SJCRH30 (cell line): ENCODE results near the gene CLTA. TPM values are rescaled to one million over a fixed set of nuclear protein-coding genes. Genes with fewer than 3 reads are reported as not detected.
A peak's percentile ranks its signal among the peaks of the same experiment; 100 is the strongest.
"Not testable (repeated sequence)": the region's sequence is repeated elsewhere in the genome, so short reads cannot be mapped to it uniquely, and the experiment has no call there.

ENCODE experiments used
- DNase-seq, 2 experiments: peaks; one replicate each; pipeline ENCODE4 v3.0.0-alpha.2; 2015 to 2020
- H3K27ac ChIP-seq: fragments of 250-450 bp; sonication (Bioruptor Pico); 2 replicates; pipeline ENCODE4 v1.5.1; 2020; ENCODE audit warnings: mild to moderate bottlenecking, moderate library complexity
- H3K27me3 ChIP-seq: fragments of 250-450 bp; sonication (Bioruptor Pico); 2 replicates; pipeline ENCODE4 v1.5.1; 2020; ENCODE audit warnings: mild to moderate bottlenecking, moderate library complexity
- H3K36me3 ChIP-seq: fragments of 250-450 bp; sonication (Bioruptor Pico); 2 replicates; pipeline ENCODE4 v1.5.1; 2020; ENCODE audit warnings: mild to moderate bottlenecking, moderate library complexity
- H3K4me1 ChIP-seq: fragments of 250-450 bp; sonication (Bioruptor Pico); 2 replicates; pipeline ENCODE4 v1.5.1; 2020; ENCODE audit warnings: mild to moderate bottlenecking, moderate library complexity
- H3K4me3 ChIP-seq: fragments of 250-450 bp; sonication (Bioruptor Pico); 2 replicates; pipeline ENCODE4 v1.5.1; 2020; ENCODE audit warnings: mild to moderate bottlenecking, moderate library complexity
- H3K9me3 ChIP-seq: fragments of 250-450 bp; sonication (Bioruptor Pico); replicated peaks from 2 replicates; pipeline ENCODE4 v1.5.1; 2020; ENCODE audit warnings: mild to moderate bottlenecking, moderate library complexity
- total RNA-seq: library from RNA; depleted of rRNA; stranded (reverse); fragments of >200 nt; shearing (Covaris generic); gene quantifications from 2 replicates; pipeline ENCODE4 v1.2.3, GENCODE V29; 2014

The CLTA gene
- total RNA-seq, 1 experiment from 2014 or later: 179 TPM

GRCh38 chr9:36151316-36152210 is 39.2 kb upstream of the CLTA start:
- no peaks in the 10 kb centered on the region for H3K9me3 ChIP-seq
- H3K36me3 ChIP-seq: peaks cover 2% of the 10 kb centered on the region
- H3K27me3 ChIP-seq: no peaks in the 10 kb centered on the region
- no peak overlapping the region for H3K4me3 ChIP-seq
- H3K4me1 ChIP-seq: peaks cover 24% of the 10 kb centered on the region
- no peak overlapping the region for H3K27ac ChIP-seq
- no peak for DNase-seq

- no peak overlapping the region for H3K27ac ChIP-seq
- H3K9me3 ChIP-seq: no peaks in the 10 kb centered on the region
- H3K4me3 ChIP-seq: no peak overlapping the region
- H3K4me1 ChIP-seq: peaks cover 24% of the 10 kb centered on the region
- peaks cover 5% of the 10 kb centered on the region for H3K36me3 ChIP-seq
- no peak for DNase-seq
- H3K27me3 ChIP-seq: no peaks in the 10 kb centered on the region
Observed at GRCh38 chr9:36152741-36153438, 37.8 kb upstream of the CLTA start.

- H3K27ac ChIP-seq: no peak overlapping the region
- H3K4me1 ChIP-seq: peaks cover 19% of the 10 kb centered on the region
- H3K36me3 ChIP-seq: peaks cover 5% of the 10 kb centered on the region
- H3K4me3 ChIP-seq: no peak overlapping the region
- no peak for DNase-seq
- no peaks in the 10 kb centered on the region for H3K9me3 ChIP-seq
- no peaks in the 10 kb centered on the region for H3K27me3 ChIP-seq
Observed at GRCh38 chr9:36153746-36154145, 37.0 kb upstream of the CLTA start.

- no peaks in the 10 kb centered on the region for H3K9me3 ChIP-seq
- H3K4me3 ChIP-seq: no peak overlapping the region
- no peak overlapping the region for H3K27ac ChIP-seq
- DNase-seq: no peak
- no peaks in the 10 kb centered on the region for H3K27me3 ChIP-seq
- H3K4me1 ChIP-seq: peaks cover 13% of the 10 kb centered on the region
- H3K36me3 ChIP-seq: peaks cover 5% of the 10 kb centered on the region
Observed at GRCh38 chr9:36154331-36154952, 36.3 kb upstream of the CLTA start.

- Histone ChIP-seq H3K27ac (no peak overlapping the region), H3K9me3 (no peaks in the 10 kb centered on the region), H3K4me1 (peaks cover 2% of the 10 kb centered on the region; the same call in 1 of the 2 replicates), H3K36me3 (peaks cover 5% of the 10 kb centered on the region), H3K4me3 (no peak overlapping the region), H3K27me3 (no peaks in the 10 kb centered on the region)
- DNase-seq: no peak
Observed at GRCh38 chr9:36156116-36156515, 34.6 kb upstream of the CLTA start.

DNA sequence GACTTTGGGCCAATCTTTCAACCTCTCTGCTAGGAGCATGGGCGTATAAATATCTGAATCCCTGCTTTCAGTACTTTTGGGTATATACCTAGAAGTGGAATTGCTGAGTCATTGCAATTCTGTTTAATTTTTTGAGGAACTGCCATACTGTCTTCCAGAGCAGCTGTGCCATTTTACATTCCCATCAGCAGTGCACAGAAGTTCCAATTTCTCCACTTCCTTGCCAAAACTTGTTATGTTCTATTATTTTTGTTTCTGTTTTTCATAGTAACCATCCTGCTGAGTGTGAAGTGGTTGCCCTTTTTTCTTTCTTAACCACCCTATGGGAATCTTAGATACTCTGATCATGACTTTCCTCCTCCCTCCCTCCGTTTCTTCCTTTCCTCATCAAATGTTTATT is 32.6 kb upstream of the CLTA start:
- no peak overlapping the region for H3K27ac ChIP-seq
- no peaks in the 10 kb centered on the region for H3K27me3 ChIP-seq
- H3K4me3 ChIP-seq: no peak overlapping the region
- no peak for DNase-seq
- H3K36me3 ChIP-seq: peaks cover 5% of the 10 kb centered on the region; the same call in 1 of the 2 replicates
- H3K4me1 ChIP-seq: peaks cover 15% of the 10 kb centered on the region
- no peaks in the 10 kb centered on the region for H3K9me3 ChIP-seq

- Histone ChIP-seq H3K4me1 (peaks cover 20% of the 10 kb centered on the region), H3K27me3 (no peaks in the 10 kb centered on the region), H3K27ac (no peak overlapping the region), H3K36me3 (peaks cover 5% of the 10 kb centered on the region; the same call in 1 of the 2 replicates), H3K4me3 (no peak overlapping the region), H3K9me3 (no peaks in the 10 kb centered on the region)
- DNase-seq: no peak
Observed at GRCh38 chr9:36158917-36159316, 31.8 kb upstream of the CLTA start.

DNA sequence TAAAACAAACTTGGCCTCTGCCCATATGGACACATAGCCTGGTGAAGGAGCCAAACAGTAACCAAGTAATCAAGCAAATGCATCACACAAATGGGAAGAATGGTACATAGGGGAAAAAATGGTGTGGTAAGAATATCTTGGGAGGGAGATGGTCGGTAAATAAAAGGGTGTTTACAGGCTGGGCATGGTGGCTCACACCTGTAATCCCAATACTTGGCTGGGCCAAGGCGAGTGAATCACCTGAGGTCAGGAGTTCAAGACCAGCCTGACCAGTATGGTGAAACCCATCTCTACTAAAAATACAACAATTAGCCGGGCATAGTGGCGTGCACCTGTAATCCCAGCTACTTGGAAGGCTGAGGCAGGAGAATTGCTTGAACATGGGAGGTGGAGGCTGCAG is 31.2 kb upstream of the CLTA start:
- peaks cover 26% of the 10 kb centered on the region for H3K4me1 ChIP-seq
- DNase-seq, H3K27me3 ChIP-seq, H3K4me3 ChIP-seq, H3K36me3 ChIP-seq, H3K9me3 ChIP-seq, H3K27ac ChIP-seq: not testable (repeated sequence)

GRCh38 chr9:36160126-36160525 is 30.6 kb upstream of the CLTA start:
- not testable (repeated sequence) for H3K27me3 ChIP-seq, DNase-seq, H3K9me3 ChIP-seq, H3K4me3 ChIP-seq, H3K36me3 ChIP-seq, H3K27ac ChIP-seq
- peaks cover 32% of the 10 kb centered on the region for H3K4me1 ChIP-seq

GRCh38 chr9:36161187-36161586 is 29.5 kb upstream of the CLTA start:
- no peaks in the 10 kb centered on the region for H3K27me3 ChIP-seq
- DNase-seq: no peak
- H3K27ac ChIP-seq: no peak overlapping the region
- peaks cover 34% of the 10 kb centered on the region for H3K4me1 ChIP-seq
- no peak overlapping the region for H3K4me3 ChIP-seq
- no peaks in the 10 kb centered on the region for H3K9me3 ChIP-seq
- H3K36me3 ChIP-seq: peaks cover 5% of the 10 kb centered on the region; the same call in 1 of the 2 replicates

DNA sequence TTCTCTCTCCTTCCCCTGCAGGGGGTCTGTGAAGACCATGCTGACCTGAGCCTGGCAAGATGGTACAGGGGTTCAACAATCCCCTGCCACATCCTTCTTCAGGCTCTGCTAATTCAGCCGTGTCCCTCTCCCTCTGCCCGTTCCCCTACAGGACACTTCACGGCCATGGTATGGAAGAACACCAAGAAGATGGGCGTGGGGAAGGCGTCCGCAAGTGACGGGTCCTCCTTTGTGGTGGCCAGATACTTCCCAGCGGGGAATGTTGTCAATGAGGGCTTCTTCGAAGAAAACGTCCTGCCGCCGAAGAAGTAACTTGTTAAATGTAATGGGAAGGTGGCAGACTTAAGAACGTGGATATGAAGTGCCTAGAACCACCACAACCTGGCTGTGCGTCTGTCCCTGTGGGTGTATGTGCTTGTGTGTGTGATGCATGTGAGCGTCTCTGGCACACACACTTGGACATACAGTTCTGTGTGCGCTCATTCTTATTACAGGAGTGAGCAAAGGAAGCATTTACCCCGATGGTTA is 28.4 kb upstream of the CLTA start:
- no peak for DNase-seq
- H3K9me3 ChIP-seq: no peaks in the 10 kb centered on the region
- H3K4me3 ChIP-seq: no peak overlapping the region
- H3K36me3 ChIP-seq: no peaks in the 10 kb centered on the region
- H3K4me1 ChIP-seq: peaks cover 34% of the 10 kb centered on the region
- no peaks in the 10 kb centered on the region for H3K27me3 ChIP-seq
- H3K27ac ChIP-seq: peak overlapping the region; percentile 97

DNA sequence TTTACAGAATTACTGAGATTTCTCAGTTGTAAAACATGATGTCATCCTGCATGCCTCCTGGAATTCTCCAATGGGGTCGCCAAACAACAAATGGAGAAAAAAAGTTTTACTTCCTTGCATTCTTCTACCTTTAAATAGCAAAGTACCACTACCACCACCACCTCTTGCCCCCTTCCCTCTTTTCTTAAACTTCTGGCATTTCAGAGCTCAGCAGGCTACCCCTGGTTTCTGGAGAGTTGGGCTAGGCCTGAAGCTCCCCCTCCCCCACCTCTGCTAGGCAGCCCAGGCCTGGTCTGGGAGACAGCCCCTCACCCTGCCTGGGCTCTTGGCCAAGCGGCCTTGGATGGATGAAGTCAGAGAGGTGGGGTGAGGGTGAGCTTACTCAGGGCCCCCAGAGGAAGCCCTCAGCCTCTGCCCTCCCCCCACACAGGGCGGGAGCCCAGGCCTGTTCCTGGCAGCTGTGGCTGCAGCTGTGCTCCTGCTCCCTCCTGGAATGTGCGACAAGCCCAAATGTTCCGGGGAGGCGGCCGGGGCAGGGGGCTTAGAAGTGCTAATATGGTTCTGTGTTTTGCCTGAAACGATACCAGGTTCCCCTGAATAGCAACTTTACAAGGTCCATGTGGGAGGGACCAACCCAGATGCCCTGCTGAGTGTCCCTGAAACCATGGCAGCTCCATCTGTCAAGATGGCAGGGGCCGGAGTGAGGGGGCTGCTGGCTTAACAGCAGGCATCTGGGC is 27.5 kb upstream of the CLTA start:
- Histone ChIP-seq H3K4me1 (peaks cover 34% of the 10 kb centered on the region), H3K4me3 (peak overlapping the region; percentile 29), H3K36me3 (no peaks in the 10 kb centered on the region), H3K27me3 (no peaks in the 10 kb centered on the region), H3K27ac (peak overlapping the region; percentile 97), H3K9me3 (no peaks in the 10 kb centered on the region)
- DNase-seq: peak; percentile 98 to 99

GRCh38 chr9:36163786-36164170 is 26.9 kb upstream of the CLTA start:
- peak overlapping the region; percentile 97 for H3K27ac ChIP-seq

DNA sequence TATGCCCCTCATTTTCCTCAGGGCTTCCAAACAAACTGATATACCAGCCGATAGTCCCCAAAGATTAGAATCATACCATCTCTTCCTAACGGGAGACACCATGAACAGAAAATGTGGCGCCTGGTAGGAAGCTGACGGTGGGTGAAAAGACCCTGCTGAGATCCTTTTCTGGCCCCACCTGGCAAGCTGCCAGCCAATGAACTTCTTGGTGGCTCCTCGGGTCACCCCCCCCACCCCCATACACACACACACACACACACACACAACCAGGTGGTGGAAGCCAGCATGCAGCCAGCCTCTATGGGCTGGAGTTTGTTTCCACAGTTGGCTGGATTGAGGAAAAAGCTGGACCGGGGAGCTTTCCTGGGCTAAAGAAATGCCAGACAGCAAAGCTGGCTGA is 26.3 kb upstream of the CLTA start:
- Histone ChIP-seq H3K27ac (peak overlapping the region; percentile 97; the same call in 1 of the 2 replicates), H3K4me3 (no peak overlapping the region), H3K36me3 (no peaks in the 10 kb centered on the region), H3K27me3 (no peaks in the 10 kb centered on the region), H3K4me1 (peaks cover 34% of the 10 kb centered on the region), H3K9me3 (no peaks in the 10 kb centered on the region)
- peak in 1 of 2 experiments; percentile 33 for DNase-seq

More at GRCh38 chr9:36163786-36164170, 26.9 kb upstream of the CLTA start:
- Histone ChIP-seq H3K9me3 (no peaks in the 10 kb centered on the region), H3K27me3 (no peaks in the 10 kb centered on the region), H3K4me1 (peaks cover 34% of the 10 kb centered on the region), H3K4me3 (peak overlapping the region; percentile 29), H3K36me3 (no peaks in the 10 kb centered on the region)
- peak; percentile 62 to 76 for DNase-seq
